Pons (tissue), 1 donor: Measurements from ENCODE around the gene TBC1D16.
"Not testable (repeated sequence)": the region's sequence is repeated elsewhere in the genome, so short reads cannot be mapped to it uniquely, and the experiment has no call there.

ENCODE experiments used
- DNase-seq: peaks from one replicate; pipeline ENCODE4 v3.0.0-alpha.2; 2016; ENCODE audit warnings: low spot score

Gene TBC1D16

DNA sequence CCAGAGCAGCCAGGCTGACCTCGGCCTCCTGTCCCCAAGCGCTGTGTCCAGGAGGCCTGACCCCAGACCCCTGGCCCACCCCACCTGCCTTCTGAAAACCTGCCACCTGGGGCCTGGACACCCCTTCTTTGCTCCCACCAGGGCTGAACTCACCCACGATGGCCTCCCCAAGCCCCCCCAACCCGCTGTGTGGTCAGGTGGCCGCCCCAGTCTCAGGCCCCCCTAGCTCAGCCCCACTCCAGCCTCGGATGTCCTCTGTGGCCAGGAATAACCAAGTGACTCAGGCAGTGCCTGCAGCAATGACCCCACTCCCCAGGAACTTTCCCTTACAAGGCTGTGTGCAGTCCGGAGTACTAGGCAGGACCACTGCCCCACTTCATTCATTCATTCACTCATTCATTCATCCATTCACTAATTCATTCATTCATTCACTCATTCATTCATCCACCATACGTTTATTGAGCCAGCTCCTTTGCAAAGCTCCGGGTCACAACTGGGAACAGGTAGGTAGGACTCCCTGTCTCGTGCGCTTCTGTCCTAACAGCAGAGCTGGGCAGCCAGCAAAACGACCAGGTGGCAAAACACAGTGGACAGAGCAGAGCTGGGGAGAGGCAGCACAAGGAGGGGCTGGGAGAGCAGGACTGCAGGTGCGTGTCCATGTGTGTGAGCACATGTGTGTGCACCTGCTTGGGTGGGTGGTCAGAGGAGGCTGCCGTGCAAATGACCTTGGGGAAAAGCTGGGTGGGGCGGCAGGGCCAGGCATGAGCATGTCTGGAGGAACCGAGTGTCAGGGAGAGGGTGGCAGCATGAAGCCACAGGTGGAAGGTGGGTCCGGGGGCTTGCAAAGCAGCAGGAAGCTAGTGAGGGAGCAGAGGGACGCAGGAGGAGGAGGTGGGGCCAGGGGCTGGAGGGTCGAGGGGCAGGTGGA is 120.6 kb downstream of the TBC1D16 start:
- DNase-seq = no peak

DNA sequence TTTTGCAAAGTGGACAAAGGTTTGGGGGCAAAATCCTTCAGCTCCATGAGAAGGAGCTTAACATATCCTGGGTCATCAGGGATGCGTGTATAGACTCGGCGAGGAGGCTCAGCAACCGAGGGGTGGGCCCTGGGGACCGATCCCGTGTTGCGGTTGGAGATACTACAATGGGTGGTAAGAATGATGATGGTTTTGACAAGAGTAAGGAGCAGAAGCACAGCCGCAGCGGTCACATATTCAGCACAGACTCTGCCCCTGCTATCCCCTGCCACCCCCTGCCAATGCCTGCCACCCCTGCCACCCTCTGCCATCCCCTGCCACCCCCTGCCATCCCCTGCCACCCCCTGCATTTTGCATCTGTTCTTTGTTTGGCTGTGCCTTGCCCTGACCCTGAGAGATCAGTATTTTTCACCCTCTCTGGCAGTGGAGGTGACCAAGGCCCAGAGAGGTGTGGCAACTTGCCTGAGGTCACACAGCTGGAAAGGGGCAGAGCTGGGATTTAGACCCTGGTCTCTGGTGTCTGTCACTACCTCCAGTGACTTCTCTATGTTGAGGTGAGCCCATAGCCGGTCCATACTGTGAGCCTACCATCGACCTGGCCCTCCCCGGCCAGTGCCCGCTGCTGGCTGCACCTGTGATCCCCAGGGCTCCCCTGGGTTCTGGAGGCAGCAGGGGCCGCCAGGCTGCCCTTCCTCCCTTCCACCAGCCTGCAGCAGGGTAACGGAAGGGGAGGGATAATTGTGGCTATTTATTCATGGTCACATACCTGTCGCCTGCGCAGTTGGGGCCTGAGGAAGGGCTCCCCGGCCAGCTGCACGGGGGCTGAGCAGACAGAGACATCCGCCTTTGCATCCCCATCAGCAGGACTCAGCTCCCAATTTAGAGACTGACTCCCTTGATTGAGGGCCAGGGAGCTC is 121.5 kb downstream of the TBC1D16 start:
- no peak for DNase-seq

DNA sequence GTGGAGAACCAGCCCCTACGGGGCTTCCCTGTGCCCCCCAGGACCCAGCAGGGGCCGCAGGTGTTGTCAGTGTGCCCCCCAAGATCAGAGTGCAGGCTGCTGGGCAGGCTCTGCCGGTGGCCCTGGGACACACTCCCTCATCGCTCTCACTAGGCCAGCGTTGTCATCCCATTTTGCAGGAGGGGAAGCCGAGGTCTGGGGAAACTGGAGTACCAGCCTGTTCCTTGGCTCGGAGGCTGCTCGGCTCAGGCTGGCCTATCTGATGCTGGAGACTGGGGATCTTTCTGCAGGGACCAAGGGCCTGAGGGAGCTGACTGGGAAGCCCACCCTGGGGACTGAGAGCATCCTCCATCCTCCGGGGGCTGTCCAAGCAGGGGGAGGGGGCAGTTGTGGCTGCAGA is 122.2 kb downstream of the TBC1D16 start:
- DNase-seq = no peak

DNA sequence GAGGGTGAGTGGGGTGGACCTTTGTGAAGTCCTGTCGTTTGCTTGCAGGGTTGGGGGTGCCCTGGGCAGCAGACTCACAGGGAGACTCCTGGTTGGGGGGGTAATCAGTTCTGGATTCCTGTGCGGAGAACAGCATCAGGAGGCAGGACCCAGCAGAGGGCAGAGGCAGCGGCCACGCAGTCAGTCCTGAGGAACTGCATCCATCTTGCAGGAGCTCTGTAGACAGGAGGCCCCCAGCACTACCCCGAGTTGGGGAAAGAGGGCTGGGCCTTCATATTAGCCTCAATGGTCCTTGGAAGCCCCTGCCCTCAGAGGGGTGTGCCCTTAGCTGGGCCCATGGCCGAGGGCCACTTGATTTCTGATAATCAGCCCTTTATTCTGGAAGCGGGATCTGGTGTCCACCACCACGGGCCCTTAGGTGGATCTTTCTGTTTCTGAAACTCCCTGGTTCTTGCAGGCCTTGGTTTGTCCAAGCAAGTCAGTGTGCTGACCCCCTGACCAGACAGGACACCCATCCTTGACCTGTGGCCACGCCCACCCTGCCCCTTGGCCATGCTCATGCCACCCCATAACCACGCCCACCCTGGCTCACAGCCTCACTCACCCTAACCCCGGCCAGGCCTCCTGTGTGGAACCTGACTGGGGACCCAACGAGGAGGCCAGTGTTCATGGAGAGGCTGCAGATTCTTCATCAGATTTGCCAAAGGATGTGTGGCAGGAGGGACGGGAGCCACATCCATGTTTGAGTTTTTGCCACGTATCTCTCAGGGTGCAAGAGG is 122.9 kb downstream of the TBC1D16 start:
- DNase-seq = no peak

DNA sequence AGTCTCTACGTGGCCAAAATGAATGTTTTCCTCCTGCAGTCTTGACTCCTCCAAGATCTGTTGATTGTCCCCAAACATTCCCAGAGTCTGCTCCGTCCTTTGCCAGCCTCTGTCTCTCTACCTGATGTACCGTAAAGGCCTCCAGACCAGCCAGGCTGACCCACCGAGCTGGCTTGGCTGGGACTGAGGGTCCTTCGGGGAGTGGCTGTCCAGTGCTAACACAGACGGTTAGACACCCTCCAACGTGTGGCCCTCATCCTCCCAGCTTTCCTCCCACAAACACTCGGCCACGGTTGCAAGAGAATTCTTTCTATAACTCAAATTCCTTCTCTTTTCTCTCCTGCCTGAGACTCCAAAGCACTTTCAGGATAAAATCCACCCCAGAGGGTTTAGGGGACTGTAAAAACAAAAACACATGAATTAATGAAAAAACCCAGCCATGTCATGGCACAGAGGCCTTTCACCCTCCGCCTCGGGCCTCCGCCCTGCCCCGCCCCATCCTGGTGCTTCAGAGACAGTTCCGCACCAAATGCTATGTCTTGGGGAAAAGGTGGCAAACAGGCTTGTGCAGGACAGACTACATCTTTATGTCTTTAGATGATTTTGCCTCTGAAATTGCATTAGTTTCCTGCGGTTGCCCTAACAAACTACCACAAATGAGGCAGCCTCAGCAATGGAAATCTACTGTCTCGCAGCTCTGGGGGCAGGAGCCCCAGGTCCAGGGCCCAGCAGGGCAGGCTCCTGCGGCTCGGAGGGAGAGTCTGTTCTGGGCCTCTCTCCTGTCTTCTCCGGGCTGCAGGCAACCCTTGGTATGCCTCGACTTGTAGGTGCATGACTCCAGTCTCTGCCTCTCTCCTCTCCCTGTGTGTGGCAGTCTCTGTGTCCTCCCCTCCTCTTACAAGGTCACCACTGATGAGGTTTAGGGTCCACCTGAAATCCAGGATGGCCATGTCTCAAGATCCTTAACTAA is 124.0 kb downstream of the TBC1D16 start:
- DNase-seq = no peak

DNA sequence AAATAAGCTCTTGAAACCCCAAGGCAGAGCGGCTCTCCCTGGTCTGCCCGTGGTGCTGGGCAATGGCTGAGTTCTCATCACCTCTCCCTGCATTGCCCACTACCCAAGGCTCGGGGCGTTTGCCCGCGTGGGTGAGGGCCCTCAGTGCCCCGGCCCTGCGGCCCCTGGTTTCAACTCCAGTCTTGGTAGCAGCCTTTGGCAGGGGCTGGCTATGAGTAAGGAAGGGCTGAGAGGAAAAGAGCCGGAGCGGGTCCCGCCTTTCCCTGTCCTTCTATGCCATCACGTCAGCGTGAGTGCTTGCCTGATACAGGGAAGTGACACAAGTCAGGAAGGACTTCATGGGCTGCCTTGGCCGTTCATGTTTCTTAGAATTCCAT is 124.7 kb downstream of the TBC1D16 start:
- no peak for DNase-seq

DNA sequence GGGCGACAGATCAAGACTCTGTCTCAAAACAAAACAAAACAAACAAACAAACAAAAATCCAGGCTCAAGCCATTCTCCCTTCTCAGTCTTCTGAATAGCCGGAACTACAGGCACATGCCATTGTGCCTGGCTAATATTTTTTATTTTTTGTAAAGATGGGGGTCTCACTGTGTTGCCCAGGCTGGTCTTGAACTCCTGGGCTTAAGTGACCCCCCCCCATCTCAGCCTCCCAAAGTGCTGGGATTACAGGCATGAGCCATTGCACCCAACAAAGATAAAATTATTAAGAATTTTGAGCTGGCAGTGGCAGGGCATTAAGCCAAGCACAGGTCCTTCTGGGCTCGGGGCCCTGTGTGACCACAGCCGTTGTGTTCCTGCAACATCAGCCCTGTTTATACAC is 126.6 kb downstream of the TBC1D16 start:
- DNase-seq = no peak

DNA sequence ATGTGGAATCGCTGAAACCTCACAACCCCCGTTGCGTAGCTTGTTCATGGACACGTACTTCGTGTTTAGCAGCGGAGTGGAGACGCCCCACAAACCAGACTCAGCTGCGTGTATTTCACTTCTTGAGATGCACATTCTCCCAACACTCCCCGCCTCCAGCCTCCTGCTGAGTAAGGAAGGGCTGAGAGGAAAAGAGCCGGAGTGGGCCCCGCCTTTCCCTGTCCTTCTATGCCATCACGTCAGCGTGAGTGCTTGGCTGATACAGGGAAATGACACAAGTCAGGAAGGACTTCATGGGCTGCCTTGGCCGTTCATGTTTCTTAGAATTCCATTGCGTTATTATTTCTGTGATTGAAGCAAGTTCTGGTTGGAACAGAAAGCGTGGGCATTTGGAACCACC is 127.8 kb downstream of the TBC1D16 start:
- DNase-seq = no peak

DNA sequence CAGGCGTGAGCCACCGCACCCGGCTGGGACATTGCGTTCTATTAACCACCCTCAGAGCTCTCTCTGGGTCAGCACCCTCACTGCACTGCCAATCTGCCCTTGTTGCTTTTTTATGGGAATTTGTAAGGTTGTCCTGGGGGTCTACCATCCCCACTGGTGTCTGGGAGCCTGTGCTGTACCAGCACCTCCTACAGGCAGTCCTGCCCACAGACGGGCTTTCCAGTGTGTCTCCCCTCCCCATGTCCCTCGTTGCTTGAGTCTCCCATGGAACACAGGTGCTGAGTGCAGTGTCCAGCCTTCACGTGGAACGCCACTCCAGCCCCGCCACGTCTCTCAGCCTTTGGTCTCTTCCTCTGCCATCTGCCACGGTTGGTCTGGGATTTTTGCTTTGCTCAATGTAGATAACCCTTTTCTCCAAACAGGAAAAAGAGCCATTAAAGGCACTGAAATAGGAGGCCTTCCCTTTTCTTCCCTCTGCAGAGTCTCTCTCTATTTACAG is 128.4 kb downstream of the TBC1D16 start:
- no peak for DNase-seq

DNA sequence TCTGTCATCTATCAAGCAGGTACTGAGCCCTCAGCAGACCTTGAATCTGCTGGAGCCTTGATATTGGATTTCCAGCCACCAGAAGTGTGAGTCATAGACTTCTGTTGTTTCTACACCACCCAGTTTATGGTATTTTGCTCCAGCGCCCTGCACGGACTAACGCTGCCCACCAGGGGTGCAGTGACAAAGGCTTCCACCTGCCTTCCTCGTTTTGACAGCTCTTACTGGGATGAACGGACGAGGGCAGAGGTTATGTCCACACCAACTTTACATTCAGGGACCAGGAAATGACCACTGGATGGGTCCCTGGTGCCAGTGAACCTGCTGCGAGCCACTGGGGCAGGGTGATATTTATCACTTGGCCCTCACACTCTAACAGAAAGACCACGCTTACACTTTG is 129.8 kb downstream of the TBC1D16 start:
- DNase-seq = no peak

DNA sequence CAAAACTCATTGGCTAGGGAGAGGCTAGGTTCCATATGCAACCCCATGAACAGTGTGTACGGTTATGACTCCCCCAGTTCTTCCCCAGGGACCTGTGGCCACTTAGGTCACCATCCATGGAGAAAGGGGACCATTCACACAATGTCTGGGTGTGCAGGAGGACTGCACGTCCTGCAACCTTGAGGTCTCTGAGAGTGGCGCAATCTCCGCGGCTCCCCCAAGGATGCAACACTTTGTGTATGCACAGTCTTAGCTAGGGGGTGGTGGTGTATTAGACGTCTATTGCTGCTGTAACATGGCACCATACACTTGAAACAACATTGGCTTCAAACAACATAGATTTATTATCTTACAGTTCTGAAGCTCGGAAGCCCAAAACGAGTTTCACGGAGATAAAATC is 130.8 kb downstream of the TBC1D16 start:
- no peak for DNase-seq

DNA sequence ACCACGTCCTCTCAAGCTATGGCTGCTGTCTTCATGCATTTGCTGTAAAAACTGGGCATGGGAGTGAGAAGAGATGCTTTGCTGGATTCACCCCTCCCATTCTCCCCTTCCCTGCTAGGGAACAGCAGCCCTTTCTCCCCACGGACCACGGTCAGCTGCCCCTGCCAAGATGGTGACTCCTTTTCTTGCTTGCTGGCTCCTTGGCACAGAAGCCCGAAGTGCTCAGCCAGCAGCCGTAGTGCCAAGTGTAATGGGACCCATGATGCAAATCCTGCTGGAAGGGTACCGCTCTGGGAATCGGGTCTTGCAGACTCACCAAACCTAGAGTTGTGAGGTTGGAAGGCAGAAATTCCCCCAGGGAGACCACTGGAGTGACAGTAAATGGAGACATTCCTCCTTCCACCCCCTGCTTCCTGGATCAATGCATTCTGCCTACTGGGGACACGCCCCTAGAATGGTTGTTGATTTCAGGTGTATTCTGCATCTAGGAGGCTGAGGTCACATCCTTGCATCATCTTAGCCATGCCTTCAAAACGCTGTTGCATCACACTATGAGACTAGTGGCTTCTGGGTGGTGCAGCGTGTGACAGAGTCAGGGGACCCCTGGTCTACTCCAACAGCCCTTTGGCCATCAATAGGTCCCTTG is 133.4 kb downstream of the TBC1D16 start:
- DNase-seq = no peak

DNA sequence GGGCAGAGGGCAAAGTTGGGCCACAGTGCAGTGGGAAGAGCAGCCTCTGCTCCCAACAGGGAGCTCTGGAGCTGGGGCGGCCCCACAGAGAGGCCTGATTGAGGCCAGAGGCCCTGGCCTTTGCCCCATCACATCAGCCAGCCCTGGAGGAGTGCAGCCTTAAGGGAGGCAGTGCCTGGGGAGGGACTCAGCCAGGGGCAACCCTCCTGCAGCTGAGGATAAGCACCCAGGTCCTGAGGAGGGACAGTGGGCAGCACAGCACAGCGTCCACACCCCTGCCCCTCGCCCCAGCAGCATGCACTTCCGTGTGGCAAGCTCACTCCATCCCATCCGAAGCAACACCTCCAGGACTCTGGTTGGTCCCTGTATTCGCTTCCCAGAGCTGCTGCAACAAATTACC is 134.5 kb downstream of the TBC1D16 start:
- DNase-seq = no peak

DNA sequence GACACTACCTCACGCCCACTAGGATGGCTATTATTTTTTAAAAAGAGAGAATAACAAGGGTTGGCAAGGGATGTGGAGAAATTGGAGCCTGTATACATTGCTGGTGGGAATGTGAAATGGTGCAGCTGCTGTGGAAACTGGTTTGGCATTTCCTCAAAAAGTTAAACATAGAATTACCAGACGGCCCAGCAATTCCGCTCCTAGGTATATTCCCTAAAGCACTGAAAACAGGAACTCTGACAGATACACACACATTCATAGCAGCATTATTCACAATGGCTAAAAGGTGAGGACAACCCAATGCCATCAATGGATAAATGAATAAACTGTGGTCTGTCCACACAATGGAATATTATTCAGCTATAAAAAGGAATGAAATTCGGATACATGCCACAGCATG is 136.1 kb downstream of the TBC1D16 start:
- no peak for DNase-seq

DNA sequence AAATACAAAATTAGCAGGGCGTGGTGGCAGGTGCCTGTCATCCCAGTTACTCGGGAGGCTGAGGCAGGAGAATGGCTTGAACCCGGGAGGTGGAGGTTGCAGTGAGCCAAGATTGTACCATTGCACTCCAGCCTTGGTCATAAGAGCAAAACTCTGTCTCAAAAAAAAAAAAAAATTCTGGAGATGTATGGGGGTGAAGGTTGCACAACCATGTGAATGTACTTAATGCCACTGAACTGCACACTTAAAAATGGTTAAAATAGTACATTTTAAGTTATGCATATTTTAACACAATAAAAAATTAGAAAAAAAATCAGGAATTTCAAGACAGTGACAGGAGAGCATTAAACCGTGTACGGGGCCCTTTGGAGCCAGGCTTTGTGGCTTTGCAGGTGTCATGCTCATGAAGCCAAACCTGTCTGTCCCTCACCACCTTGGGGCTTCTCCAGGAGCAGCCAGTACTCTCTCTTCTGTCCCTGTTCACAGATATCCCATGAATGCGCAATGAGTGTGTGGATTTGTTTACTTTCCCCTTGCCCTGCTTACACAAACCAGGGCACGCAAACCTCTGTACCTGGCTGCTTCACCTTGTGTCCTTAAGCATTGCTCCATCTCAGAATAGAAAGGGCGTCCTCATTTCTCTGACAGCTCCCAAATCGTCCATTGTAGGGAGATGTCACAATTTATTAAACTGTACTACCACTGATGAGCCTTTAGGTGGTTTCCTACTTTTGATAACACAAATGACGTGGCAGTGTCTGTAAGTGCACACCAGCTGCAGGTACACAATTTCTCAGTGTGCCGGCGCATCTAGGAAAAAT is 138.2 kb downstream of the TBC1D16 start:
- DNase-seq = no peak

DNA sequence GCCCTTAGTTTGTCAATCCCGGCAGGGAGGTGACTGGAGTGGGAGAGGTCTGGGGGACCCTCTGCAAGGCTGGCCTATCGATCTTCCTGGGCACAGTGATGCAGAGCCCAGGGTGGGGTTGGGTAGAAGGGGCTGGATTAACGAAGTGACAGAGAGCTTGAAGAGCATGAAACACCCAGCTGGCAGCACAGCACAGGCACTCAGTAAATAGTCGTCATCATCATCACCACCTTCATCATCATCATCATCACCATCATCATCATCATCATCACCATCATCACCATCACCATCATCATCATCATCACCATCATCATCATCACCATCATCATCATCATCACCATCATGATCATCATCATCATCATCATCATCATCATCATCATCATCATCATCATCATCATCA is 142.2 kb downstream of the TBC1D16 start:
- not testable (repeated sequence) for DNase-seq

DNA sequence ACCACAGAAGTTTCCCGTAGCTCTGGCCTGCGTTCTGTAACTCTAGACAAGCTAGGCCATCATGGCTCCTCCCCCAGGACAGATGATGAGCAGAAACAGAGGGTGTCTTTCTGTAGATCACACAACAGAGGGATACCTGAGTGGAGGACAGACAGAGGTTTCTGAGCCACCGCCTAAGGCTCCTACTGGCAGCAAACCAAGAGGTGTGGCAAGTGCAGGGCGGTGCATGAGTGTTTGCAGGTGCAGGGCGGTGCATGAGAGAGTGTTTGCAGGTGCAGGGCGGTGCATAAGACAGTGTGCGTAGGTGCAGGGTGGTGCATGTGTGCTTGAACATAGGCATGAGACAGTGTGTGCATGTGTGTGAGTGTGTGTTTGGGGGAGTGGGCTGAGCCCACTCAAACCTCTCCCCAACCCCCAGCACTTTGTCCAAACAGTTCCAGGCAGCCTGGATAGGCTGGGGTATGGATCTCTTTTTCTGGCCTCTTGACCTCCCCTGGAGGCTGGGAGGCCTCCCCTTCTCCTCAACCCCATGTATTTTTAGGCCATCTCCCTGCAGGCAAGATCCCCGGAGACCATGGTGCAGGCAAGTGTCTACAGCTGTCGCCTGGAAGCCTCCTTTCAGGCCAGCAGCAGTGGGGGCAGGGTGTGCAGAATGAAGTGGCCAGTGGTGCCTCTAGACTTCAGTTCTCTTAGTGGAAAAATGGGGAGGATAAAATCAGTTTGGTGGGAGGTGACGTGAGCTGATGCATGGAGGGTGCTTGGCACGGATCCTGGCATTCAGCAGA is 143.0 kb downstream of the TBC1D16 start:
- no peak for DNase-seq

DNA sequence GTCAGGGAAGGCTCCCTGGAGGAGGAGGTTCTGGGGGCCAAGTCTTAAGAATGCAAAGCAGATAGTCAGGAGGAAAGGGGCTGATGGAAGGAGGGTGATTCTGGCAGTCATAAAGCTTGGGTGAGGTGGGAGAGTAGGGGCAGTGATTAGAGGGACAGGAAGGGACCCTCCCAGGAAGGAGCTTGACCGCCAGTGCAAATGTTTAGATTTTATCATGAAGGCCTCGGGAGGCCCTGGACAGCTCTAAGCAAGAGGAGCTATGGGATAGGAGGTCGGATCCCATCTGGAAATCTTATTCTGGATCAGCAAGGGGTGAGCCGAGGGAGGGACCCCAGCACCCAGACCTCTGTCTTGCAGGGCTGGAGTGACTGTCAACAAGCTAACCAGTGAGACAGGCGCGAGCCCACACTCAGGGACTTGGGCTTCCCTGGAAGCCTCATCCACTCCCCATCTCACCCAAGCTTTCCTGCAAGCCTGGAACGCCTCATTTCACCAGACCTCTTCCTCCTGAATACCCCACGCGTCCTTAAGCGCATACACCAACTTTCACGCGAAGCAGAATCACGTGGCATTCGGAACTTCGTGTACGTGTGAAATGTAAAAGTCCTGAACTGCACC is 144.4 kb downstream of the TBC1D16 start:
- no peak for DNase-seq
